HEK293 (cell line): ENCODE measurements around the gene CDX1.

Experiments
- ATF2 ChIP-seq: fragments of 450-650 bp; formaldehyde crosslinking; IDR thresholded peaks from 2 replicates; pipeline ENCODE4 v1.5.1; 2016; ENCODE audit warnings: missing biosample characterization, missing genetic modification characterization, low read depth
- CTCF ChIP-seq: fragments of 450-650 bp; formaldehyde crosslinking; IDR thresholded peaks from 2 replicates; pipeline ENCODE4 v1.5.1; 2016; ENCODE audit warnings: missing biosample characterization, missing genetic modification characterization
- ZNF558 ChIP-seq: fragments of 450-650 bp; formaldehyde crosslinking; IDR thresholded peaks from 2 replicates; pipeline ENCODE4 v1.5.1; 2016; ENCODE audit warnings: missing biosample characterization, missing genetic modification characterization

GRCh38 chr5:150123542-150123941 is 43.0 kb upstream of the CDX1 start:
- TF ChIP-seq ATF2 (tag by site-specific recombination) (no peak), CTCF (tag by site-specific recombination) (no peak), ZNF558 (tag by site-specific recombination) (no peak)
